Stomach (tissue), 4 donors: Measurements from ENCODE around the gene DTNBP1.

Experiments used
- CTCF ChIP-seq, 7 experiments: fragments of 450-650 bp in 4 of 7; fragments of 200-600 bp in 3 of 7; sonication (generic) in 3 of 7; IDR thresholded peaks; one replicate each; pipeline ENCODE4 v1.5.1; 2016 to 2019; ENCODE audit warnings: antibody characterized with exemption in 7 of 7, control low read depth in 2 of 7, mild to moderate bottlenecking in 1 of 7
- POLR2A ChIP-seq, 4 donors: fragments of 450-650 bp; IDR thresholded peaks; one replicate each; pipeline ENCODE4 v1.6.1; 2016; ENCODE audit warnings: antibody characterized with exemption in 4 of 4, control low read depth in 2 of 4, mild to moderate bottlenecking in 1 of 4, moderate library complexity in 1 of 4
- POLR2AphosphoS5 ChIP-seq, 3 donors: sonication (generic); formaldehyde crosslinking; IDR thresholded peaks; one replicate each; pipeline ENCODE4 v1.6.1; 2016; ENCODE audit warnings: antibody characterized with exemption in 3 of 3

GRCh38 chr6:15608396-15608795 lies 54.4 kb downstream of the DTNBP1 start:
- TF ChIP-seq CTCF (IDR thresholded peaks at IDR 0.05) (no peak), POLR2A (IDR thresholded peaks at IDR 0.05) (no peak), POLR2AphosphoS5 (IDR thresholded peaks at IDR 0.05) (no peak)
